A549 (cell line): ENCODE results near the gene FBXW5. TPM values are rescaled to one million over a fixed set of nuclear protein-coding genes. Genes with fewer than 3 reads are reported as not detected.

Experiments
- ATAC-seq, 2 experiments: fragments of 200-7000 bp in 1 of 2; fragments of >200 bp in 1 of 2; cut with Nextera tagmentation in 1 of 2; cut with Tn5 transposase in 1 of 2; 3 replicates each; pipeline versions ENCODE4 v1.8.0 to v1.9.1; 2018 to 2020; ENCODE audit warnings: mild to moderate bottlenecking in 1 of 2, moderate library complexity in 1 of 2
- CTCF ChIA-PET: fragments of 300-600 bp; sonication (Branson Sonifier 250); formaldehyde crosslinking; extraction: SDS; loops from one replicate; lab custom pipeline; 2021; ENCODE audit warnings: antibody characterized with exemption, inconsistent platforms; lab: Yijun Ruan, JAX
- POLR2A ChIA-PET: fragments of 350-600 bp; formaldehyde crosslinking; extraction: SDS; loops from one replicate; lab custom pipeline; 2021; ENCODE audit warnings: antibody characterized with exemption, inconsistent platforms; lab: Yijun Ruan, JAX
- DNase-seq, 2 experiments: peaks; one replicate each; pipeline versions ENCODE4 v3.0.0 to v3.0.0-alpha.2; 2011 to 2016; ENCODE audit warnings: low read depth in 1 of 2, low spot score in 1 of 2
- FAIRE-seq: peaks from 2 replicates; lab custom pipeline; 2011; peaks lifted over from hg19 to GRCh38; lab: Jason Lieb, UNC
- H3K27ac ChIP-seq, 2 experiments: fragments of >200 bp; sonication (Bioruptor Twin); formaldehyde crosslinking; 3 replicates each; pipeline ENCODE4 v1.5.1; 2016 to 2017
- H3K4me1 ChIP-seq: fragments of >200 bp; sonication (Bioruptor Twin); formaldehyde crosslinking; 3 replicates; pipeline ENCODE4 v1.6.1; 2016
- H3K4me2 ChIP-seq: fragments of >200 bp; sonication (Bioruptor Twin); formaldehyde crosslinking; 3 replicates; pipeline ENCODE4 v1.6.1; 2016
- H3K4me3 ChIP-seq: fragments of >200 bp; sonication (Bioruptor Twin); formaldehyde crosslinking; 3 replicates; pipeline ENCODE4 v1.5.1; 2016
- H3K9me3 ChIP-seq: fragments of >200 bp; sonication (Bioruptor Twin); formaldehyde crosslinking; 3 replicates; pipeline ENCODE4 v1.6.1; 2016
- ATOH8 ChIP-seq: fragments of 250-450 bp; sonication (Bioruptor Pico); IDR thresholded peaks from 2 replicates; pipeline ENCODE4 v1.5.0; 2020; ENCODE audit warnings: low read depth, mild to moderate bottlenecking, moderate library complexity
- BCL3 ChIP-seq: fragments of >200 bp; sonication (Bioruptor Twin); formaldehyde crosslinking; IDR thresholded peaks from 3 replicates; pipeline ENCODE4 v1.6.1; 2016
- CBX2 ChIP-seq: fragments of 200-600 bp; sonication (generic); IDR thresholded peaks from 2 replicates; pipeline ENCODE4 v1.6.1; 2016; ENCODE audit warnings: low read depth, mild to moderate bottlenecking, borderline replicate concordance
- CEBPB ChIP-seq, 2 experiments: fragments of >200 bp in 1 of 2; sonication (Bioruptor Twin) in 1 of 2; formaldehyde crosslinking in 1 of 2; IDR thresholded peaks; 2 replicates each; pipeline ENCODE4 v1.6.1; 2012 to 2016
- CTCF ChIP-seq: fragments of >200 bp; sonication (Bioruptor Twin); formaldehyde crosslinking; IDR thresholded peaks from 3 replicates; pipeline ENCODE4 v1.5.1; 2016
- E2F6 ChIP-seq: IDR thresholded peaks from 2 replicates; pipeline ENCODE4 v1.6.1; 2012; ENCODE audit warnings: low read depth, borderline replicate concordance
- EHF ChIP-seq: fragments of 250-450 bp; sonication (Bioruptor Pico); IDR thresholded peaks from 2 replicates; pipeline ENCODE4 v1.5.0; 2020; ENCODE audit warnings: mild to moderate bottlenecking
- EHMT2 ChIP-seq: fragments of 200-600 bp; sonication (generic); IDR thresholded peaks from 2 replicates; pipeline ENCODE4 v1.6.1; 2016; ENCODE audit warnings: antibody characterized with exemption, low read depth, mild to moderate bottlenecking, moderate library complexity
- EP300 ChIP-seq, 2 experiments: fragments of >200 bp; sonication (Bioruptor Twin); formaldehyde crosslinking; IDR thresholded peaks; 2 replicates in 1 of 2; 3 replicates in 1 of 2; pipeline ENCODE4 v1.6.1; 2016 to 2017
- FOSB ChIP-seq: fragments of 250-450 bp; sonication (Bioruptor Pico); IDR thresholded peaks from 2 replicates; pipeline ENCODE4 v1.5.0; 2020; ENCODE audit warnings: mild to moderate bottlenecking, moderate library complexity
- FOXS1 ChIP-seq: fragments of 250-450 bp; sonication (Bioruptor Pico); IDR thresholded peaks from 2 replicates; pipeline ENCODE4 v1.5.0; 2020; ENCODE audit warnings: mild to moderate bottlenecking, moderate library complexity
- HDAC2 ChIP-seq: fragments of 200-600 bp; sonication (generic); IDR thresholded peaks from 2 replicates; pipeline ENCODE4 v1.6.1; 2016
- HES2 ChIP-seq: fragments of >200 bp; sonication (Bioruptor Twin); formaldehyde crosslinking; IDR thresholded peaks from 2 replicates; pipeline ENCODE4 v1.6.1; 2016
- HEYL ChIP-seq: fragments of 250-450 bp; sonication (Bioruptor Pico); IDR thresholded peaks from 2 replicates; pipeline ENCODE4 v1.8.0; 2021; ENCODE audit warnings: mild to moderate bottlenecking, moderate library complexity
- HOXB13 ChIP-seq: fragments of 250-450 bp; sonication (Bioruptor Pico); IDR thresholded peaks from 2 replicates; pipeline ENCODE4 v1.5.0; 2020; ENCODE audit warnings: low read depth, mild to moderate bottlenecking, moderate library complexity
- JUNB ChIP-seq: fragments of >200 bp; sonication (Bioruptor Twin); formaldehyde crosslinking; IDR thresholded peaks from 2 replicates; pipeline ENCODE4 v1.6.1; 2016
- KDM1A ChIP-seq: fragments of 200-600 bp; sonication (generic); IDR thresholded peaks from 2 replicates; pipeline ENCODE4 v1.6.1; 2016; ENCODE audit warnings: low read depth, mild to moderate bottlenecking
- MAX ChIP-seq: IDR thresholded peaks from 2 replicates; pipeline ENCODE4 v1.6.1; 2012
- MAZ ChIP-seq: fragments of 150-350 bp; IDR thresholded peaks from 2 replicates; pipeline ENCODE4 v1.6.1; 2014; ENCODE audit warnings: antibody characterized with exemption, low read depth, low read length, borderline replicate concordance
- MYC ChIP-seq: IDR thresholded peaks from 2 replicates; pipeline ENCODE4 v1.6.1; 2012; ENCODE audit warnings: mild to moderate bottlenecking, inconsistent platforms, low read length, improper control_type of control experiment, borderline replicate concordance
- NPAS2 ChIP-seq: fragments of 250-450 bp; sonication (Bioruptor Pico); IDR thresholded peaks from 2 replicates; pipeline ENCODE4 v1.8.0; 2022; ENCODE audit warnings: mild to moderate bottlenecking, moderate library complexity, borderline replicate concordance
- NR3C1 ChIP-seq: fragments of >200 bp; sonication (Bioruptor Twin); formaldehyde crosslinking; IDR thresholded peaks from 3 replicates; pipeline ENCODE4 v1.6.1; 2017
- PBX3 ChIP-seq: IDR thresholded peaks from 2 replicates; pipeline ENCODE4 v1.6.1; 2012
- POLR2A ChIP-seq: IDR thresholded peaks from 2 replicates; pipeline ENCODE4 v1.6.1; 2012; ENCODE audit warnings: mild to moderate bottlenecking, low read length
- RFX5 ChIP-seq: fragments of 450-650 bp; IDR thresholded peaks from 2 replicates; pipeline ENCODE4 v1.7.1; 2014; ENCODE audit warnings: antibody characterized with exemption, mild to moderate bottlenecking, moderate library complexity
- SMC3 ChIP-seq: fragments of >200 bp; sonication (Bioruptor Twin); formaldehyde crosslinking; IDR thresholded peaks from 3 replicates; pipeline ENCODE4 v1.6.1; 2018; ENCODE audit warnings: inconsistent platforms
- SREBF2 ChIP-seq: fragments of 450-650 bp; IDR thresholded peaks from 2 replicates; pipeline ENCODE4 v1.6.1; 2014; ENCODE audit warnings: mild to moderate bottlenecking, moderate library complexity
- TFCP2L1 ChIP-seq: fragments of 250-450 bp; sonication (Bioruptor Pico); IDR thresholded peaks from 2 replicates; pipeline ENCODE4 v1.5.0; 2021; ENCODE audit warnings: mild to moderate bottlenecking
- TP53 ChIP-seq: fragments of 250-450 bp; sonication (Bioruptor Pico); IDR thresholded peaks from 2 replicates; pipeline ENCODE4 v1.5.0; 2021; ENCODE audit warnings: mild to moderate bottlenecking, moderate library complexity
- USF2 ChIP-seq: fragments of 450-650 bp; IDR thresholded peaks from 2 replicates; pipeline ENCODE4 v1.6.1; 2014; ENCODE audit warnings: antibody characterized with exemption
- ZC3H11A ChIP-seq: fragments of 450-650 bp; IDR thresholded peaks from 2 replicates; pipeline ENCODE4 v1.6.1; 2014; ENCODE audit warnings: antibody characterized with exemption, mild to moderate bottlenecking
- ZFP36 ChIP-seq: fragments of 450-650 bp; IDR thresholded peaks from 2 replicates; pipeline ENCODE4 v1.6.1; 2014; ENCODE audit warnings: borderline replicate concordance; ENCODE audit not compliant: partially characterized antibody
- ZNF302 ChIP-seq: fragments of 250-450 bp; sonication (Bioruptor Pico); IDR thresholded peaks from 2 replicates; pipeline ENCODE4 v1.9.0; 2021; ENCODE audit warnings: inconsistent platforms, mild to moderate bottlenecking, moderate library complexity
- ZSCAN20 ChIP-seq: fragments of 250-450 bp; sonication (Bioruptor Pico); IDR thresholded peaks from 2 replicates; pipeline ENCODE4 v1.8.0; 2022; ENCODE audit warnings: mild to moderate bottlenecking, moderate library complexity
- WGBS: methylation state at CpG from one replicate; pipeline ENCODE4 v1.1.6; 2017; ENCODE audit errors: missing lambda C conversion rate; 5-methylcytosine and 5-hydroxymethylcytosine counted together
- polyA plus RNA-seq, 4 experiments: library from polyadenylated mRNA; depleted of rRNA in 3 of 4; stranded (reverse); fragments of >200 nt; fragmentation: RNase III in 1 of 4; extraction: RNeasy Plus Mini Kit Qiagen cat#74134 plus additional on column Dnase treatment in 1 of 4; gene quantifications; 2 replicates in 3 of 4; 3 replicates in 1 of 4; pipeline ENCODE4 v1.2.3, GENCODE V29; 2011 to 2017

FBXW5 gene
- polyA plus RNA-seq, 2 of the 4 experiments (the other 2 are of a cell fraction), result 37.5 to 59.5 TPM

GRCh38 chr9:136901516-136902258, 42.9 kb downstream of the FBXW5 start (continued):
- no peak for TF ChIP-seq HDAC2
- no peak for TF ChIP-seq ZC3H11A
- no peak for TF ChIP-seq JUNB
- no peak for TF ChIP-seq MAZ
- TF ChIP-seq EHF (CRISPR knock-in tag), result no peak
- TF ChIP-seq SMC3, result no peak
- TF ChIP-seq RFX5, result no peak
- TF ChIP-seq FOXS1 (CRISPR knock-in tag), result no peak
- no peak for TF ChIP-seq ZNF302
- peak; percentile 43; the same call in 1 of the 2 replicates for TF ChIP-seq MYC
- peak; percentile 71; the same call in 1 of the 2 replicates for TF ChIP-seq TFCP2L1
- TF ChIP-seq USF2, result no peak
- no peak for TF ChIP-seq ZSCAN20
- TF ChIP-seq EHMT2, result no peak
- TF ChIP-seq NPAS2 (CRISPR knock-in tag), result no peak
- TF ChIP-seq E2F6, result no peak
- TF ChIP-seq PBX3, result no peak
- no peak for TF ChIP-seq CBX2
- TF ChIP-seq FOSB, result 0 out of 2 replicates have a peak, but pooled peaks have one; percentile 16
- no peak for TF ChIP-seq BCL3
- no peak for TF ChIP-seq EP300 (IDR thresholded peaks at IDR 0.05)
- no peak for TF ChIP-seq KDM1A
- no peak for TF ChIP-seq ZFP36
- TF ChIP-seq HOXB13, result peak; percentile 18; the same call in 1 of the 2 replicates
- no peak for TF ChIP-seq NR3C1
- peak; percentile 38 for TF ChIP-seq POLR2A
- TF ChIP-seq SREBF2, result no peak

- POLR2A ChIA-PET, result interaction anchor here (0.6 to 4.2 kb wide), 5 partner anchors 8 to 43 kb away, joined by 7 to 108 read pairs (median 7); partner anchors contain the start of genes FBXW5 and TRAF2
- Histone ChIP-seq H3K27ac (peak overlapping the region; percentile 96), H3K4me1 (peaks cover 77% of the 10 kb centered on the region), H3K9me3 (no peaks in the 10 kb centered on the region), H3K4me3 (no peak overlapping the region; the same call in 2 of the 3 replicates), H3K4me2 (peak overlapping the region; percentile 81)
- 7% methylated on average over 13 of the region's 13 CpGs for WGBS
- ATAC-seq (peak in 1 of 2 experiments; percentile 16; a peak in 3 of 6 replicates), FAIRE-seq (no peak), DNase-seq (peak in 1 of 2 experiments; percentile 58)
- CTCF ChIA-PET, result interaction anchor here (0.9 to 10.7 kb wide), 6 partner anchors 14 to 128 kb away, joined by 4 to 139 read pairs (median 4); partner anchors contain the start of gene TRAF2
- no peak for TF ChIP-seq ZSCAN20
- TF ChIP-seq EHF (CRISPR knock-in tag), result no peak
- TF ChIP-seq HEYL (CRISPR knock-in tag), result no peak
- TF ChIP-seq TFCP2L1, result no peak
- no peak for TF ChIP-seq JUNB
- no peak for TF ChIP-seq CEBPB (IDR thresholded peaks at IDR 0.05)
- TF ChIP-seq CTCF, result no peak
- no peak for TF ChIP-seq HES2
- no peak for TF ChIP-seq EHMT2
- TF ChIP-seq MAX, result 0 out of 2 replicates have a peak, but pooled peaks have one; percentile 16
- no peak for TF ChIP-seq ZC3H11A
- TF ChIP-seq ATOH8, result no peak
- no peak for TF ChIP-seq TP53 (CRISPR knock-in tag)
Measured at GRCh38 chr9:136900988-136901515, 43.5 kb downstream of the FBXW5 start.
